Nephron (organoid): ENCODE measurements around the gene KLHL2.
A peak's percentile ranks its signal among the peaks of the same experiment; 100 is the strongest.

Experiments used
- H3K27ac Mint-ChIP-seq, 3 experiments: 2 replicates each; pipeline ENCODE4 v1.8.0; 2020; ENCODE audit warnings: mixed read lengths in 3 of 3, mild to moderate bottlenecking in 2 of 3, moderate library complexity in 1 of 3
- H3K27me3 Mint-ChIP-seq: 2 replicates; pipeline ENCODE4 v1.8.0; 2021; ENCODE audit warnings: low read depth, mild to moderate bottlenecking, moderate library complexity, mixed read lengths
- H3K36me3 Mint-ChIP-seq: 2 replicates; pipeline ENCODE4 v1.8.0; 2020; ENCODE audit warnings: low read depth, mixed read lengths
- H3K4me1 Mint-ChIP-seq: 2 replicates; pipeline ENCODE4 v1.8.0; 2020; ENCODE audit warnings: mixed read lengths
- H3K4me3 Mint-ChIP-seq, 3 experiments: 2 replicates each; pipeline ENCODE4 v1.8.0; 2020; ENCODE audit warnings: mild to moderate bottlenecking in 3 of 3, mixed read lengths in 3 of 3, moderate library complexity in 2 of 3
- H3K9me3 Mint-ChIP-seq: 2 replicates; pipeline ENCODE4 v1.8.0; 2020; ENCODE audit warnings: mixed read lengths
- TF ChIP-seq, protein P1 (sequence below), 3 experiments: fragments of 200-600 bp; sonication (generic); IDR thresholded peaks; one replicate each; pipeline ENCODE4 v1.5.0; 2021; ENCODE audit warnings: antibody characterized with exemption in 3 of 3; ENCODE audit not compliant: unreplicated experiment in 3 of 3

KLHL2 gene

DNA sequence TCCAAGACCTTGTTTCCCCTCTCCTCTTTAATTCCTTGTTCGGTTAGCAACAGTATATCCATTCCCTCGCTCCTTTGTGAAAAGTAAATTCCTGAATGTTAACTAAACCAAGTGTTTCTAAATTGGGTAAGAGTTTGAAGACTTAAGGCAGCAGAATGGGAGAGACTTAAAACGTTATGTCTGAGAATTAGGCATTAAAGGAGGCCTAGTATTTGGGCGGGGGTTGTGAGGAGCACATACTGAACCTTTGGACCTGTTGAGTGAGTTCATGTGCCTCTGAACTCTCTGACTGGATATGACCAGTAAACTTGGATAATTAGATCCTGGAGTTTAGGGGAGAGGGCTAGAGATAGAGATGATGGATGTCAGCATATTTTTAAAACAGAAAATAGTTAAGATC lies 121.3 kb downstream of the KLHL2 start:
- Mint-ChIP-seq H3K4me1 (peaks cover 33% of the 10 kb centered on the region), H3K4me3 (no peak overlapping the region), H3K36me3 (peaks cover 12% of the 10 kb centered on the region), H3K9me3 (no peaks in the 10 kb centered on the region), H3K27me3 (no peaks in the 10 kb centered on the region), H3K27ac (no peak overlapping the region)
- TF ChIP-seq, protein P1, sequence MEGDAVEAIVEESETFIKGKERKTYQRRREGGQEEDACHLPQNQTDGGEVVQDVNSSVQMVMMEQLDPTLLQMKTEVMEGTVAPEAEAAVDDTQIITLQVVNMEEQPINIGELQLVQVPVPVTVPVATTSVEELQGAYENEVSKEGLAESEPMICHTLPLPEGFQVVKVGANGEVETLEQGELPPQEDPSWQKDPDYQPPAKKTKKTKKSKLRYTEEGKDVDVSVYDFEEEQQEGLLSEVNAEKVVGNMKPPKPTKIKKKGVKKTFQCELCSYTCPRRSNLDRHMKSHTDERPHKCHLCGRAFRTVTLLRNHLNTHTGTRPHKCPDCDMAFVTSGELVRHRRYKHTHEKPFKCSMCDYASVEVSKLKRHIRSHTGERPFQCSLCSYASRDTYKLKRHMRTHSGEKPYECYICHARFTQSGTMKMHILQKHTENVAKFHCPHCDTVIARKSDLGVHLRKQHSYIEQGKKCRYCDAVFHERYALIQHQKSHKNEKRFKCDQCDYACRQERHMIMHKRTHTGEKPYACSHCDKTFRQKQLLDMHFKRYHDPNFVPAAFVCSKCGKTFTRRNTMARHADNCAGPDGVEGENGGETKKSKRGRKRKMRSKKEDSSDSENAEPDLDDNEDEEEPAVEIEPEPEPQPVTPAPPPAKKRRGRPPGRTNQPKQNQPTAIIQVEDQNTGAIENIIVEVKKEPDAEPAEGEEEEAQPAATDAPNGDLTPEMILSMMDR (IDR thresholded peaks at IDR 0.05; ENCODE audit: unreplicated experiment in 3 of 3) = no peak

DNA sequence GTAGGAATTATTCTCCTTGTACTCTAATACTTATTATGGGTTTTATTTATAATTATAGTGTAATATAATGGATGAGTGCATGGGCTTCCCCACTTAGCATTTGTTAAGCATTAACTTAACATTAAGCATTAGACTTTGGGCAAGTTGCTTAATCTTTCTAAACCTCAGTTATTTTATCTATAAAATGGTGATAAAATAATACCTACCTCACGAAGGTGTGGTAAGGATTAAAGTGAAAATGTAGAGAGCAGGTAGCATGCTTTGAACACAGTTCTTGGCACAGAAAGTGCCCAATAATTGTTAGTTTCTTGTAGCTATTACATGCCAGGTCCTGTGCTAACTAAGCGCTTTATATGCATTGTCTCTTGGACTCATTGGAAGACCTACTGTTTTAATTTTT lies 122.7 kb downstream of the KLHL2 start:
- TF ChIP-seq, protein P1 (IDR thresholded peaks at IDR 0.05; ENCODE audit: unreplicated experiment in 3 of 3) = no peak
- Mint-ChIP-seq H3K4me1 (peaks cover 35% of the 10 kb centered on the region), H3K27ac (peak overlapping the region in 2 of 3 experiments; percentile 56 to 65)

DNA sequence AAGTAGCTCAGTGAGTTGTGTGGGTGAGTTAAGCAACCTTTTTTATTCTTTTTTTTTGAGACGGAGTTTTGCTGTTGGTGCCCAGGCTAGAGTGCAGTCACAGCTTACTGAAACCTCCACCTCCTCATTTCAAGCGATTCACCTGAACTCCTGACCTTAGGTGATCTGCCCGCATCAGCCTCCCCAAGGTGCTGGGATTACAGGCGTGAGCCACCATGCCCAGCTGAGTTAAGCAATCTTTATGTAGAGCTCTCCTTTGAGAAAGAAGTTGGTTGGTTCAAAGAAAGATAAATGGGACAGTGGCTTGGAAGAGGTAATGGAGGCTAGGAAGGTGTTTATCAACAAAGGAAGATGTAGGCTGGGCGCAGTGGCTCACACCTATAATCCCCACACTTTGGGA lies 123.3 kb downstream of the KLHL2 start:
- TF ChIP-seq, protein P1 (IDR thresholded peaks at IDR 0.05; ENCODE audit: unreplicated experiment in 3 of 3) = no peak
- Mint-ChIP-seq H3K36me3 (peaks cover 26% of the 10 kb centered on the region), H3K9me3 (no peaks in the 10 kb centered on the region), H3K27ac (peak overlapping the region; percentile 14 to 57 (median 42)), H3K4me1 (peaks cover 41% of the 10 kb centered on the region), H3K4me3 (peak overlapping the region; percentile 73 to 75 (median 74)), H3K27me3 (no peaks in the 10 kb centered on the region)

More for the DNA sequence above, 122.7 kb downstream of the KLHL2 start:
- H3K36me3 Mint-ChIP-seq = peaks cover 20% of the 10 kb centered on the region
- peak overlapping the region; percentile 73 to 78 (median 75) for H3K4me3 Mint-ChIP-seq
- no peaks in the 10 kb centered on the region for H3K9me3 Mint-ChIP-seq
- H3K27me3 Mint-ChIP-seq = no peaks in the 10 kb centered on the region

DNA sequence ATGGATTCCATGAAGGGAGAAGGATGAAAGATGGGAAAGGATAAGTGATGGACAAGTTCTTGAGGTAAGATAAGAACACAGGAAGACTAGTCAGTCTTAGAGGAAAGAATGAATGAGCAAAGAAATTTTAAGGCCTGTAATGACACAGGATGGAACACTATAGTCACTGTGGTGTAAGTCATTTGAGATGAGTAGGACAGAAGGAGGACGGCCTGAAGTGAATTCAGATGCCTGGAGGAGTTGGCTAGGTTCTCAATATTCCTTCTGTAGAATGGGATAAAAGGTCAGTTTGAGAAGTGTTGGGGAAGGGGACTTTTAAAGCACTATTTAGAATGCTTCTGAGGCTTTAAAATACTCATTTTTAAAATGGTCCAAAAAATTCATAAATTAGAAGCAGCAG lies 124.0 kb downstream of the KLHL2 start:
- Mint-ChIP-seq H3K27ac (peak overlapping the region; percentile 14 to 42 (median 33)), H3K36me3 (peaks cover 26% of the 10 kb centered on the region), H3K4me1 (peaks cover 36% of the 10 kb centered on the region), H3K9me3 (no peaks in the 10 kb centered on the region), H3K27me3 (no peaks in the 10 kb centered on the region), H3K4me3 (peak overlapping the region; percentile 73 to 75 (median 74))
- TF ChIP-seq, protein P1 (IDR thresholded peaks at IDR 0.05; ENCODE audit: unreplicated experiment in 3 of 3) = no peak

DNA sequence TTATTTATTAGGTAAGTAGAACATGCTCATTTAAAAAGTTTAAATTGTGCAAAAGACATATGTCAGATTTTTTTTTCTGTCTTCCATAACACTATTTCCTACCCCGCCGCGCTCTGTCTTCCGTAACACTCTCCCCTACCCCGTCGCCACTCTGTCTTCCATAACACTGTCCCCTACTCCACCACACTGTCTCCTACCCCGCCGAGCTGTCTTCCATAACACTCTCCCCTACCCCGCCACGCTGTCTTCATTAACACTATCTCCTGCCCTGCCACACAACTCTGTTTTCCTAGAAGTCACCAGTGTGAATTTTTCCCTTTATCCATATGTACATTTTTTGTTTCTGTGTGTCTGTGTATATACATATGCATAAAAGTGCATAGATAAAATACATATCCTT lies 124.5 kb downstream of the KLHL2 start:
- peak overlapping the region; percentile 14 to 75 (median 57) for H3K27ac Mint-ChIP-seq
- no peaks in the 10 kb centered on the region for H3K9me3 Mint-ChIP-seq
- TF ChIP-seq, protein P1 (IDR thresholded peaks at IDR 0.05; ENCODE audit: unreplicated experiment in 3 of 3) = no peak
- peak overlapping the region; percentile 66 to 75 (median 73) for H3K4me3 Mint-ChIP-seq
- H3K4me1 Mint-ChIP-seq = peaks cover 35% of the 10 kb centered on the region
- no peaks in the 10 kb centered on the region for H3K27me3 Mint-ChIP-seq
- H3K36me3 Mint-ChIP-seq = peaks cover 26% of the 10 kb centered on the region

DNA sequence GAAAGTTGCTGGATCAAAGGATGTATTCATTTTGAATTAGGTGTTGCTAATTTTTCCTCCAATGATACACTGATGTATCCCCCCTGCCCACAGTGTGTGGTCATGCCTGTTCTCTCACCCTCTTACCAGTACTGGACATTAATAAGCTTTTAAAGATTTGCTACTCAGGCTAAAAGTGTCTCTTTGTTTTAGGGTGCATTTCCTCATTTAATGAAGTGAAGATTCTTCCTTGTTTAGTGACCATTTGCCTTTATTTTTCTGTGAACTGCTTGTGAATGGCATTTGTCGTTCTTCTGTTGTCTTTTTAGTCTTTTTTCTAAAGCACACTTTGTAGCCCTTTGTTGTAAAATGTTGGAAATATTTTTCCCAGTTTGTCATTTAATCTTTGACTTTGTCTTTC lies 125.1 kb downstream of the KLHL2 start:
- peaks cover 37% of the 10 kb centered on the region for H3K4me1 Mint-ChIP-seq

More for the DNA sequence above, 125.1 kb downstream of the KLHL2 start:
- no peaks in the 10 kb centered on the region for H3K9me3 Mint-ChIP-seq
- H3K27ac Mint-ChIP-seq = peak overlapping the region; percentile 14 to 75 (median 57)
- peaks cover 31% of the 10 kb centered on the region for H3K36me3 Mint-ChIP-seq
- TF ChIP-seq, protein P1 (IDR thresholded peaks at IDR 0.05; ENCODE audit: unreplicated experiment in 3 of 3) = no peak
- peak overlapping the region; percentile 66 to 75 (median 73) for H3K4me3 Mint-ChIP-seq
- H3K27me3 Mint-ChIP-seq = no peaks in the 10 kb centered on the region
